ENCODE measurements around the gene ACYP2.

ACYP2 gene

GRCh38 chr2:54256091-54256694 lies 140.8 kb downstream of the ACYP2 start, which contains the start of gene TSPYL6:
TSPYL6 (minus strand) TSS chr2:54256229; CDS start chr2:54256151, 78 bp downstream.
- DNase-seq: no peak
- Histone ChIP-seq H3K36me3 (replicated peaks) (no peaks in the 10 kb centered on the region), H3K27me3 (replicated peaks) (no peaks in the 10 kb centered on the region), H3K4me3 (ENCODE audit: low read depth, low read length) (no peak within 1 kb of the TSS), H3K27ac (no peak within 1 kb of the TSS)
- in situ Hi-C loops (cut with HindIII; ENCODE audit: low pct_ligation_motif_present, low sequenced_read_pairs): no loop called here
- no peak for TF ChIP-seq CTCF (IDR thresholded peaks at IDR 0.05; ENCODE audit: low read depth, low read length, missing control alignments)

DNA sequence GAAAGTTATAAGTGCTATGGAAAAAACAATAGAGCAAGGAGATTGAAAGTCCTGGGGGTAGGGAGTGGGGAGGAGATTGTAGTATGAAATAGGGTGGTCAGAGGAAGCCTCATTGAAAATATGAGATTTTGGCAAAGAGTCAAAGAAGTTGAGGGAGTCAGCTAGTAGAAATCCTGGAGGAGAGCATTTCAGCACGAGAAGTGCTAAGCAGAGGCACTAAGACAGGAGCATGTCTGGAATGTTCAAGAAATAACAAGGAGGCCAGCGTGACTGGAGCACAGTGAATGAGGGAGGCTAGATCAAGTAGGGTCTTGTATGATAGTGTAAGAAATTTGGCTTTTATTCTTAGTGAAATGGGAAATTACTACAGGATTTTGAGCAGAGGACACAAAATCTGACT lies 142.8 kb downstream of the ACYP2 start:
- in situ Hi-C loops (cut with HindIII; ENCODE audit: low pct_ligation_motif_present, low sequenced_read_pairs): no loop called here

GRCh38 chr2:54259413-54260240 lies 144.2 kb downstream of the ACYP2 start:
- Histone ChIP-seq H3K27me3 (replicated peaks) (no peaks in the 10 kb centered on the region), H3K27ac (no peak overlapping the region), H3K36me3 (replicated peaks) (no peaks in the 10 kb centered on the region), H3K4me3 (ENCODE audit: low read depth, low read length) (no peak overlapping the region)
- no peak for TF ChIP-seq CTCF (IDR thresholded peaks at IDR 0.05; ENCODE audit: low read depth, low read length, missing control alignments)
- in situ Hi-C loops (cut with HindIII; ENCODE audit: low pct_ligation_motif_present, low sequenced_read_pairs): no loop called here
- no peak for DNase-seq

More for the DNA sequence above, 142.8 kb downstream of the ACYP2 start:
- TF ChIP-seq CTCF (IDR thresholded peaks at IDR 0.05; ENCODE audit: low read depth, low read length, missing control alignments): no peak
- Histone ChIP-seq H3K27ac (no peak overlapping the region), H3K36me3 (replicated peaks) (no peaks in the 10 kb centered on the region), H3K27me3 (replicated peaks) (no peaks in the 10 kb centered on the region), H3K4me3 (ENCODE audit: low read depth, low read length) (no peak overlapping the region)
- peak; percentile 65 for DNase-seq

GRCh38 chr2:54260241-54260595 lies 144.8 kb downstream of the ACYP2 start:
- no peak overlapping the region for H3K4me3 ChIP-seq (ENCODE audit: low read depth, low read length)
- H3K36me3 ChIP-seq (replicated peaks): no peaks in the 10 kb centered on the region
- H3K27me3 ChIP-seq (replicated peaks): no peaks in the 10 kb centered on the region
- no peak for DNase-seq
- H3K27ac ChIP-seq: no peak overlapping the region
- in situ Hi-C loops (cut with HindIII; ENCODE audit: low pct_ligation_motif_present, low sequenced_read_pairs): no loop called here
- no peak for TF ChIP-seq CTCF (IDR thresholded peaks at IDR 0.05; ENCODE audit: low read depth, low read length, missing control alignments)

- no peak for DNase-seq
- H3K27me3 ChIP-seq (replicated peaks): no peaks in the 10 kb centered on the region
- no peak for TF ChIP-seq CTCF (IDR thresholded peaks at IDR 0.05; ENCODE audit: low read depth, low read length, missing control alignments)
- in situ Hi-C loops (cut with HindIII; ENCODE audit: low pct_ligation_motif_present, low sequenced_read_pairs): no loop called here
- no peak overlapping the region for H3K27ac ChIP-seq
- H3K36me3 ChIP-seq (replicated peaks): no peaks in the 10 kb centered on the region
- no peak overlapping the region for H3K4me3 ChIP-seq (ENCODE audit: low read depth, low read length)
Observed at GRCh38 chr2:54261537-54261936, 146.1 kb downstream of the ACYP2 start.

Measured in brain microvascular endothelial cell (primary cell).